ENCODE data around the gene INPP1. TPM values are rescaled to one million over a fixed set of nuclear protein-coding genes. Genes with fewer than 3 reads are reported as not detected.

The INPP1 gene
- total RNA-seq, 1 experiment from 2014 or later = 35.0 TPM

GRCh38 chr2:190365499-190366204, 22.3 kb downstream of the INPP1 start:
- H3K27me3 ChIP-seq = no peaks in the 10 kb centered on the region
- peaks cover 2% of the 10 kb centered on the region; the same call in 1 of the 2 replicates for H3K4me1 ChIP-seq
- peaks cover 35% of the 10 kb centered on the region for H3K36me3 ChIP-seq
- H3K4me3 ChIP-seq = no peak overlapping the region
- DNase-seq = no peak
- no peak overlapping the region for H3K27ac ChIP-seq
- no peaks in the 10 kb centered on the region for H3K9me3 ChIP-seq (replicated peaks)

DNA sequence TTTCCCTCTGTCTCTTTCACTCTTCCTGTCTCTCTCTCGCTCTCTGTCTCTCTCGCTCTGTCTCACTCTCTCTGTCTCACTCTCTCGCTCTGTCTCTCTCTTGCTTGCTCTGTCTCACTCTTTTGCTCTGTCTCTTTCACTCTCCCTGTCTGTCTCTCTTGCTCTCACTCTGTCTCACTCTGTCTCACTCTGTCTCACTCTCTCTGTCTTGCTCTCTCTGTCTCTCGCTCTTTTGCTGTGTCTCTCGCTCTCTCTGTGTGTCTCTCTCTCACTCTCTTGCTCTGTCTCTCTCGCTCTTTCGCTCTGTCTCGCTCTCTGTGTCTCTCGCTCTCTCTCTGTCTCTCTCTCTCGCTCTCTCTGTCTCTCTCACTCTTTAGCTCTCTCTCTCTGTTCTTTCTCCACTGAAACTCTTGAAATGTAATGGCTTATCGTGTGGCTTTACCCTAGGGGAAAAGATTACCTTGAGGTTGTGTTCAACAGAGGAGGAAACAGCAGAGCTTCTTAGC, 22.9 kb downstream of the INPP1 start:
- Histone ChIP-seq H3K27ac (no peak overlapping the region), H3K4me1 (no peaks in the 10 kb centered on the region), H3K36me3 (peaks cover 37% of the 10 kb centered on the region), H3K27me3 (no peaks in the 10 kb centered on the region), H3K4me3 (no peak overlapping the region), H3K9me3 (replicated peaks) (no peaks in the 10 kb centered on the region)
- no peak for DNase-seq

DNA sequence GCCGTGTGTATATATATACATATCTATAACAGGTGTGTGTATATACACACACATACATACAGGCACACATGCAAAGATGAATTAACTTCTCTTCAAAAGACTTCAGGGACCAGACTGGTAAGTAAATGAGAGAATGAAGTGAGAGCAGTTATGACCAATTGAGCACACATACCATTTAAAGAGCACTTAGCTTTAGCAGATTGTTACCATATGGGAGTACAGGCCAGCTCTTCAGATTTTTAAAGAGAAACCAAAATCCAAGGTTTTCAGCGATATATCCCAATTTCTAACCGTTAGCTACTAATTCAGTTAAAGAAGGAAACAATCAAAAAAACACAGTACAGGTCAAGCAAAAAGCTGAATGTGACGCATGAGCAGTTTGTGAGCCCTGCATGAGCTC, 23.7 kb downstream of the INPP1 start:
- no peaks in the 10 kb centered on the region for H3K4me1 ChIP-seq
- peaks cover 37% of the 10 kb centered on the region for H3K36me3 ChIP-seq

GRCh38 chr2:190369635-190370034, 26.2 kb downstream of the INPP1 start:
- Histone ChIP-seq H3K9me3 (replicated peaks) (no peaks in the 10 kb centered on the region), H3K27me3 (no peaks in the 10 kb centered on the region), H3K36me3 (peaks cover 28% of the 10 kb centered on the region), H3K4me3 (no peak overlapping the region), H3K4me1 (peaks cover 4% of the 10 kb centered on the region), H3K27ac (no peak overlapping the region)
- no peak for DNase-seq

More for the DNA sequence above, 23.7 kb downstream of the INPP1 start:
- H3K9me3 ChIP-seq (replicated peaks) = no peaks in the 10 kb centered on the region
- H3K4me3 ChIP-seq = no peak overlapping the region
- H3K27me3 ChIP-seq = no peaks in the 10 kb centered on the region
- H3K27ac ChIP-seq = no peak overlapping the region
- no peak for DNase-seq

GRCh38 chr2:190376083-190376482, 32.7 kb downstream of the INPP1 start:
- Histone ChIP-seq H3K36me3 (no peaks in the 10 kb centered on the region), H3K4me3 (no peak overlapping the region), H3K9me3 (replicated peaks) (0 out of 2 replicates have a peak, but pooled peaks cover 3% of the 10 kb centered on the region), H3K27me3 (no peaks in the 10 kb centered on the region), H3K4me1 (peaks cover 34% of the 10 kb centered on the region), H3K27ac (peak overlapping the region; percentile 64)
- no peak for DNase-seq

DNA sequence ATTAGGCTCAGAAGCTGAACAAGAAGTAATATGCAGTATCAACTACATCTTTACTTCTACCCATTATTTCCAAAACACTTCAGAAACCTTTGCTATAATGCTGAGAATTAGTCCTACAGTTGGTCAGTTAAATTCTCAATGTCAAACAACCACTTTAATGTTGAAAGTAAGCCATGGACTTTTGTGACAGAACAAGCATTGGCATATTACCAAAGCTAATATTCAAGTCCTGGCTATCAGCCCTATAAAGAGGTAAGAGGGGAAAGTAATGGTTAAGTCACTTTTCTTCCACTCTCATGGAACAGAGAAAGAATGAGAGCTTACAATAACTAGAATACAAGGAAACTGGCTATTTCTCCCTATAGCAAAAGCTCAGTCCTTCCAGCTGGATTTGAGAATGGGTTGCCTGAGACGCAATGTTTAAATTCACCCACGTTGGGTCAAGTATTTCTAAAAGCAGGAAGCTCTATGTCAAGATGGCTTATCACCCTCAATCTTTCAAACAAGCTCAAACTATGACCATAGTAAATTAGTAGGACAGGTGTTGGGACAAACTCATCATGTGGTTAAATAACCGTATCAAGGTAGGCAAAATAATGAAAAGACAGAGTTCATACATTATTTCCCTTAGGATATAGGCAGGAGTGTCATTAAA, 33.3 kb downstream of the INPP1 start:
- no peaks in the 10 kb centered on the region for H3K27me3 ChIP-seq
- H3K9me3 ChIP-seq (replicated peaks) = 0 out of 2 replicates have a peak, but pooled peaks cover 3% of the 10 kb centered on the region
- DNase-seq = peak; percentile 69 to 96
- peaks cover 37% of the 10 kb centered on the region for H3K4me1 ChIP-seq
- no peak overlapping the region for H3K4me3 ChIP-seq
- H3K27ac ChIP-seq = peak overlapping the region; percentile 64
- no peaks in the 10 kb centered on the region for H3K36me3 ChIP-seq

DNA sequence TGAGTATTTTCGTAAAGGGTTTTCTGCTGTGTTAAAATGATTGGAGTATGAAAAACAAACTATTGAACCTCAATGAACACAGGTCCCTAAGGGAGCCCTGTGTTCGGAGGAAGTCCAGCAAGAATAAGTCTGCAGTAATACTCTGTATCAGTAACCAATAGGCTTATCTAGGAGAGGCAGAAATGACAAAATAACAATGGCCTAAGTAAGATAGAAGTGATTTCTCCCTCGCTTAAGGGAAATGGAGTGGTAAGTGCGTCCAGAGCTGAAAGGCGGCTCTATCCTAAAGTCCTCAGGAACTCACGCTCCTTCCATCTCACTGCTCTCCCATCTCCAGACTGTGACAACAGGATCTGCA, 35.5 kb downstream of the INPP1 start:
- Histone ChIP-seq H3K27me3 (no peaks in the 10 kb centered on the region), H3K9me3 (replicated peaks) (0 out of 2 replicates have a peak, but pooled peaks cover 3% of the 10 kb centered on the region), H3K4me1 (peaks cover 33% of the 10 kb centered on the region), H3K27ac (no peak overlapping the region), H3K36me3 (no peaks in the 10 kb centered on the region), H3K4me3 (no peak overlapping the region)
- DNase-seq = no peak

DNA sequence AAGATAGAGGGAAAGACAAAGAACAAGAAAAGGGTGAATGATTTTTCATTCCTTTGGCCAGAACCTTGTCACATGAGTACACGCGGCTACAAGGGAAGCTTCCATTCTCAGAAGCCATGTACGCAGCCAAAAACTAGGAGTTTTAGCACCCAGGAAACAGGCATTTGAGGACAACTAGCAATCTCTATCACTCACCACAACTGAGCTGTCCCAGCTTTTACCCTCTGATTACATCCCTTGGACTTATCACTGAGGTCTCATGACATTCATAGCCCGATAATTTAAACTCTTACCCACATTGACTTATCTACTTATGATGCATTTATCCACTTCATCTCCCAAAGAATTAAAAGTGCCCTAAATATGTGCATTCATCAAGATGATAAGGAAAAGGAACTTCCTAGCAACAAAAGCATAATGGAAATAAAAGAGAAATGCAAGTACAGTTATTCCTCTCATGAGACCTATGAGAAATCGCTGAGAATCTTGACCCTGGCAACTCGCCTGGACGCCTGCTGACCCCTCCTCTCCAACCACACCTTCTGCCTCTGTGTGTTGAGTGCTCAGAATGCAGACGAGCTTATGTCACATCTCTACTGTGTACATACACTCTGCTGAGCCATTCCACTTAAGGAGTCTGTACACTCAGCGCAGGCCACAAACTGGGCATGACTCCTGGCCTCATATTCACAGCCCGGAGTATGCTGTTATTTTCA, 36.0 kb downstream of the INPP1 start:
- Histone ChIP-seq H3K36me3 (no peaks in the 10 kb centered on the region), H3K4me1 (peaks cover 33% of the 10 kb centered on the region), H3K9me3 (replicated peaks) (0 out of 2 replicates have a peak, but pooled peaks cover 3% of the 10 kb centered on the region), H3K27ac (no peak overlapping the region), H3K27me3 (no peaks in the 10 kb centered on the region), H3K4me3 (no peak overlapping the region)
- DNase-seq = no peak

DNA sequence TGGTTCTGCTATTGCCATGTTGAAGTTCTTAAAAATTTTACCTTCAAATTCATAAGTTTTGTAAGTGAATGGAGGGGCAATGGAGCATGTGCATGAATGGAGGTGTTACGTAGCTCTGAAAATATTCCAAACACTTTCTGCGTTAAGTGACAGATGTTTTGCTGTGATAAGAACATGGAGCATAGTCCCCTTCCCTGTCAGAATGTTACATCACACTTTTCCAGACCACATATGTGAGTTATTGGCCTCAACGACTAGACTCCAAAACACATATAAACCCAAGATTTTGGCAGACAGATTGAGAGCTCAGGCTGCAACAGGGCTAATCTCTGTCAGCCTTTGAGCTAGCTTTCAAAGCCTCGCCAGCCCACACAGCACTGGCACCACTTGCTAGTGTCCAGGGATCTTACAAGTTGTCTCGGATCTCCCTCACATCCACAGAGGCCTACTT, 37.6 kb downstream of the INPP1 start:
- Histone ChIP-seq H3K27ac (no peak overlapping the region), H3K4me1 (peaks cover 32% of the 10 kb centered on the region), H3K27me3 (no peaks in the 10 kb centered on the region), H3K9me3 (replicated peaks) (no peaks in the 10 kb centered on the region), H3K4me3 (no peak overlapping the region), H3K36me3 (no peaks in the 10 kb centered on the region)
- peak in 1 of 2 experiments; percentile 41 for DNase-seq

DNA sequence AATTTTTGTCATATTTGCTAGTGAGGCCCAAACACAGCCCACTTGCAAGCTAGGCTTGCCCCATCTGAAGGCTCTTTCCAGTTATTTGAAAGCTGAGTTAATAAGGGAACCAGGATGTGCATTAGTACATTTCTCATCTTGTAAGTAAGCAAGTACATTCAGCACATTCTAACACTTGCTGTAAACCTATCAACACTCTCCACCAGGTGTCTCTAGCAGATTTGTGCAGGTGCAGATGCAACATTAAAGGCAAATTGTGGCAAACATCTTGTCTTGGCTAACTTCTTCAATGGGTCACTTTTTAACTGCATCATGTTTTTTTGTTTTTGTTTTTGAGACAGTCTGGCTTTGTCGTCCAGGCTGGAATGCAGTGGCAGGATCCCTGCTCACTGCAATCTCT, 39.5 kb downstream of the INPP1 start:
- Histone ChIP-seq H3K9me3 (replicated peaks) (no peaks in the 10 kb centered on the region), H3K4me3 (no peak overlapping the region), H3K4me1 (peaks cover 13% of the 10 kb centered on the region), H3K36me3 (no peaks in the 10 kb centered on the region), H3K27me3 (no peaks in the 10 kb centered on the region), H3K27ac (no peak overlapping the region)
- peak in 1 of 2 experiments; percentile 71 for DNase-seq

DNA sequence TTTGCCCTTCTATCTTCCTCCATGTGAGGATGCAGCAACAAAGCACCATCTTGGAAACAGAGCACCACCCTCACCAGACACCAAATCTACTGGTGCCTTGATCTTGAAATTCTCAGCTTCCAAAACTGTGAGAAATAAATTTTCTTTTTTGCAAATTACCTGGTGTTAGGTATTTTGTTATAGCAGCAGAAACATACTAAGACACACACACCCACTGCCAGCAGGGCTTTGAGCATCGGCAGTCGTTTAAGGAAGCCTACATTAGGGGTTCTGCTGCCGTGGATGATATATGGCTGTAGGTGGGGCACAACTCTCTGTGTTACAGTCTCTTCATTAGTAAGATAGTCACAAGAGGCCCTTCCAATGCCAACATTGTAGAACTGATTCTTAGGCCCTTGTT, 44.0 kb downstream of the INPP1 start:
- no peak overlapping the region for H3K4me3 ChIP-seq
- no peaks in the 10 kb centered on the region for H3K9me3 ChIP-seq (replicated peaks)
- H3K27me3 ChIP-seq = no peaks in the 10 kb centered on the region
- H3K27ac ChIP-seq = no peak overlapping the region
- H3K4me1 ChIP-seq = no peaks in the 10 kb centered on the region
- DNase-seq = no peak
- no peaks in the 10 kb centered on the region for H3K36me3 ChIP-seq

DNA sequence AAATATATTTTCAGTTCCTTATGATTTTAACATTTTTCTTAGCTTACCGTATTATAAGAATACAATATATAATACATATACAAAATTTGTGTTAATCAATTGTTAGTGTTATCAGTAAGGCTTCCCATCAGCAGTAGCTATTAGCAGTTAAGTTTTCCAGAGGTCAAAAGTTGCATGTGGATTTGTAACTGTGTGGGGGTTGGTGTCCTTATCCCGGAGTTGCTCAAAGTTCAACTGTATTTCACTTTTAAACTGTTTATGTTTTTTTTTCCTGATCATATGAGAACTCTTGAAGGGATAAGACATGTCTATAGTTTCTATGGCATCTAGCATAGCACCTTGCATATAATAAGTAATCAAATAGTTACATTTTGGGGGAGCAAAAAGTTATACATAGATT, 52.9 kb downstream of the INPP1 start:
- no peak for DNase-seq
- no peaks in the 10 kb centered on the region for H3K9me3 ChIP-seq (replicated peaks)
- no peaks in the 10 kb centered on the region for H3K27me3 ChIP-seq
- H3K36me3 ChIP-seq = no peaks in the 10 kb centered on the region
- H3K4me3 ChIP-seq = no peak overlapping the region
- H3K27ac ChIP-seq = no peak overlapping the region
- H3K4me1 ChIP-seq = no peaks in the 10 kb centered on the region

DNA sequence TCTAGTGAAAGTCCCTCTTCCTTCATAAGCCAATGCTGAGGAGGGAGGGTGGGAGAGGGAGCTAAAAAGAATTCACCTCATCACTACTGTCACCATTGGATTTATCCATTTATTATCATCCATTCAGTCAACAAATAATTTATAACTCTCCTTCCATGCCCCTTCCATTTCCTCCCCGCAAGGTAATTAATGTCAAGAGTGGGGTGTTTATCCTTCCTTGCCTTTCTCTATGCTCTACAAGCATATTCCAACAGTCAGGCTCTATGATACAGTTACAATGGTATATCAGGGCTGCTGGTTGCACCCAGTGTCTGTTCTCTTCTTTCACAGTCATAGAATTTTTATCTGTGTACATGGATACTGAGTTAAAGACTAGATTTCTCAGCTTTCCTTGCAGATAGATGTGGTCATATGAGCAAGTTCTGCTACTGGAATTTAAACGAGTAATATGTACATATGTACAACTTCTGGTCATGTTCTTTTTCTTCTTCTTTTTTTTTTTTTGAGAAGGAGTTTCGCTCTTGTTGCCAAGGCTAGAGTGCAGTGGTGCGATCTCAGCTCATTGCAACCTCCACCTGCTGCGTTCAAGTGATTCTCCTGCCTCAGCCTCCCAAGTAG, 59.7 kb downstream of the INPP1 start:
- H3K36me3 ChIP-seq = no peaks in the 10 kb centered on the region
- 0 out of 2 replicates have a peak, but pooled peaks cover 4% of the 10 kb centered on the region for H3K9me3 ChIP-seq (replicated peaks)
- no peak for DNase-seq
- no peak overlapping the region for H3K4me3 ChIP-seq
- H3K27ac ChIP-seq = no peak overlapping the region
- H3K4me1 ChIP-seq = no peaks in the 10 kb centered on the region; the same call in 1 of the 2 replicates
- no peaks in the 10 kb centered on the region for H3K27me3 ChIP-seq

- no peak for DNase-seq
- H3K27ac ChIP-seq = no peak overlapping the region
- H3K36me3 ChIP-seq = no peaks in the 10 kb centered on the region
- peaks cover 5% of the 10 kb centered on the region for H3K4me1 ChIP-seq
- H3K9me3 ChIP-seq (replicated peaks) = 0 out of 2 replicates have a peak, but pooled peaks cover 4% of the 10 kb centered on the region
- H3K4me3 ChIP-seq = no peak overlapping the region
- H3K27me3 ChIP-seq = no peaks in the 10 kb centered on the region
Measured at GRCh38 chr2:190404487-190404886, 61.1 kb downstream of the INPP1 start.
